Suppressor macrophage (primary cell): ENCODE results near the gene CELSR2.
"Not testable (repeated sequence)": the region's sequence is repeated elsewhere in the genome, so short reads cannot be mapped to it uniquely, and the experiment has no call there.

Source experiments
- DNase-seq, 4 experiments: peaks; one replicate each; pipeline ENCODE4 v3.0.0-alpha.2; 2020 to 2022

CELSR2 gene

GRCh38 chr1:109279615-109280278 lies 30.4 kb downstream of the CELSR2 start:
- DNase-seq = no peak

GRCh38 chr1:109280862-109281261 lies 31.5 kb downstream of the CELSR2 start:
- DNase-seq = no peak

- peak; percentile 44 to 77 (median 68) for DNase-seq
Measured at GRCh38 chr1:109281680-109282496, 32.5 kb downstream of the CELSR2 start.

GRCh38 chr1:109282497-109282951 lies 33.2 kb downstream of the CELSR2 start:
- DNase-seq = no peak

GRCh38 chr1:109282952-109283747 lies 33.8 kb downstream of the CELSR2 start, which contains the start of gene PSRC1:
Gene PSRC1 (minus strand): TSS chr1:109283145.
- peak; percentile 92 to 97 (median 96) for DNase-seq

GRCh38 chr1:109283748-109284600 lies 34.6 kb downstream of the CELSR2 start:
- no peak for DNase-seq

- DNase-seq = not testable (repeated sequence)
Measured at GRCh38 chr1:109286762-109287161, 37.4 kb downstream of the CELSR2 start.

- no peak for DNase-seq
Measured at GRCh38 chr1:109290137-109290536, 40.8 kb downstream of the CELSR2 start.

GRCh38 chr1:109290998-109291397 lies 41.7 kb downstream of the CELSR2 start:
- DNase-seq = peak; percentile 76 to 84 (median 82)

- DNase-seq = no peak
Measured at GRCh38 chr1:109292364-109292763, 43.0 kb downstream of the CELSR2 start.

GRCh38 chr1:109293026-109293425 lies 43.7 kb downstream of the CELSR2 start:
- no peak for DNase-seq

- DNase-seq = peak in 2 of 4 experiments; percentile 34 to 40
Measured at GRCh38 chr1:109294481-109294880, 45.1 kb downstream of the CELSR2 start.

GRCh38 chr1:109295712-109296415 lies 46.5 kb downstream of the CELSR2 start:
- no peak for DNase-seq

- DNase-seq = no peak
Measured at GRCh38 chr1:109296782-109297181, 47.4 kb downstream of the CELSR2 start.

- DNase-seq = peak; percentile 58 to 81 (median 68)
Measured at GRCh38 chr1:109298666-109299557, 49.6 kb downstream of the CELSR2 start.

GRCh38 chr1:109299558-109300343 lies 50.4 kb downstream of the CELSR2 start:
- DNase-seq = no peak

- DNase-seq = no peak
Measured at GRCh38 chr1:109300650-109301151, 51.4 kb downstream of the CELSR2 start.

GRCh38 chr1:109301874-109302273 lies 52.5 kb downstream of the CELSR2 start:
- DNase-seq = no peak
